ENCODE measurements around the gene FAM161B.

GRCh38 chr14:73887318-73887616 lies 62.6 kb downstream of the FAM161B start:
- TF ChIP-seq POLR2AphosphoS5 (IDR thresholded peaks at IDR 0.05; ENCODE audit: low read depth, low read length): no peak
- TF ChIP-seq POLR2A (IDR thresholded peaks at IDR 0.05; ENCODE audit: low read depth, low read length): no peak

Data from GM12892 (cell line).